ENCODE results near the gene SEC24B. TPM values are rescaled to one million over a fixed set of nuclear protein-coding genes. Genes with fewer than 3 reads are reported as not detected.

Gene SEC24B
- total RNA-seq, 2 donors from 2014 or later: 42.5 to 48.6 TPM

DNA sequence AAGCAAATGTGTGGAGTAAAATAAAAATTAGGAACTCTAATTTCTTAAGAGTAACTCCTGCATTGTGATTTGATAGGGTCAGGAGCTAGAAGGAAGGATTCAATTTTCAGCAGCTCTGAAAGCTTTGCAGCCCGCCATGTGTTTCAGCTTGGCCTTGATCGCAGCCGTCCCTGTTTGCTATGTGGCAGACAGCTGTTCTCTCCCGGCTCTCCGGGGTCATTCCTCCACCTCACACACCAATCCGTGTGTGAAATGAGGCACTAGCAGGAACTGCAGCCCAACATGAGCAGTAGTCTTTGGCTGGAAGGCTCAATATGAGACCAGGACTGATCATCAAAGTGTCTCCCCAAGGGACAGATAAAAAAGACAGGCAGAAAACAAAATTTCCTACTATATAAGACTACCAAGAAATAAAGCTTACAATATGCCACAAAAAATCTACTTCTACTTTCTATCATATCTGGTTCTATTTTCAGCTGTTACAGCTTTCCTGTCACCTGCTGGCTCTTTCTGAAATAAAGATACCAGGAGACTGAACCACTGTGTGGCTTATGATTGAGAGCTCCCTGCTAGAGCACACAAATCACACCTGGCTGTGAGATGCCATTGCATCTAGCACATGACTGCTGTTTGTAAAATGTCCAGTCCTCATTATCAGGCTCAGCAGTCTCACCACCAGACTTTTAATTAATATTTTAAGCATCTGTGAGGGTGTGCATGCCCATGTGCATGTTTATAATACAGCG lies 44.1 kb upstream of the SEC24B start:
- 40 to 82% methylated on average over 1 to 7 of the region's 7 CpGs for WGBS, 2 experiments (ENCODE audit: insufficient coverage in 1 of 2, insufficient read length in 1 of 2)
- peaks cover 24% of the 10 kb centered on the region for H3K4me1 Mint-ChIP-seq
- H3K27ac Mint-ChIP-seq: no peak overlapping the region
- Histone ChIP-seq H3K27ac (ENCODE audit: low read depth, low read length) (no peak overlapping the region), H3K27me3 (ENCODE audit: control insufficient read depth, insufficient read depth, low read length, poor library complexity, severe bottlenecking) (no peaks in the 10 kb centered on the region), H3K36me3 (ENCODE audit: control insufficient read depth, insufficient read depth, low read length) (no peaks in the 10 kb centered on the region), H3K9me3 (ENCODE audit: control insufficient read depth, low read length) (no peaks in the 10 kb centered on the region), H3K4me3 (ENCODE audit: low read length) (no peak overlapping the region), H3K4me1 (ENCODE audit: control insufficient read depth, insufficient read depth, low read length) (no peaks in the 10 kb centered on the region), H3K9ac (ENCODE audit: extremely low read depth, low read length, poor library complexity, severe bottlenecking) (no peak overlapping the region)
- TF ChIP-seq, protein P1, sequence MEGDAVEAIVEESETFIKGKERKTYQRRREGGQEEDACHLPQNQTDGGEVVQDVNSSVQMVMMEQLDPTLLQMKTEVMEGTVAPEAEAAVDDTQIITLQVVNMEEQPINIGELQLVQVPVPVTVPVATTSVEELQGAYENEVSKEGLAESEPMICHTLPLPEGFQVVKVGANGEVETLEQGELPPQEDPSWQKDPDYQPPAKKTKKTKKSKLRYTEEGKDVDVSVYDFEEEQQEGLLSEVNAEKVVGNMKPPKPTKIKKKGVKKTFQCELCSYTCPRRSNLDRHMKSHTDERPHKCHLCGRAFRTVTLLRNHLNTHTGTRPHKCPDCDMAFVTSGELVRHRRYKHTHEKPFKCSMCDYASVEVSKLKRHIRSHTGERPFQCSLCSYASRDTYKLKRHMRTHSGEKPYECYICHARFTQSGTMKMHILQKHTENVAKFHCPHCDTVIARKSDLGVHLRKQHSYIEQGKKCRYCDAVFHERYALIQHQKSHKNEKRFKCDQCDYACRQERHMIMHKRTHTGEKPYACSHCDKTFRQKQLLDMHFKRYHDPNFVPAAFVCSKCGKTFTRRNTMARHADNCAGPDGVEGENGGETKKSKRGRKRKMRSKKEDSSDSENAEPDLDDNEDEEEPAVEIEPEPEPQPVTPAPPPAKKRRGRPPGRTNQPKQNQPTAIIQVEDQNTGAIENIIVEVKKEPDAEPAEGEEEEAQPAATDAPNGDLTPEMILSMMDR (conservative IDR thresholded peaks at IDR 0.05): peak; percentile 30
- no peaks in the 10 kb centered on the region for H3K36me3 Mint-ChIP-seq (ENCODE audit: low read depth)
- no peaks in the 10 kb centered on the region for H3K9me3 Mint-ChIP-seq
- no peaks in the 10 kb centered on the region for H3K27me3 Mint-ChIP-seq (ENCODE audit: insufficient read depth)
- H3K4me3 Mint-ChIP-seq: no peak overlapping the region
- DNase-seq: peak; percentile 64

DNA sequence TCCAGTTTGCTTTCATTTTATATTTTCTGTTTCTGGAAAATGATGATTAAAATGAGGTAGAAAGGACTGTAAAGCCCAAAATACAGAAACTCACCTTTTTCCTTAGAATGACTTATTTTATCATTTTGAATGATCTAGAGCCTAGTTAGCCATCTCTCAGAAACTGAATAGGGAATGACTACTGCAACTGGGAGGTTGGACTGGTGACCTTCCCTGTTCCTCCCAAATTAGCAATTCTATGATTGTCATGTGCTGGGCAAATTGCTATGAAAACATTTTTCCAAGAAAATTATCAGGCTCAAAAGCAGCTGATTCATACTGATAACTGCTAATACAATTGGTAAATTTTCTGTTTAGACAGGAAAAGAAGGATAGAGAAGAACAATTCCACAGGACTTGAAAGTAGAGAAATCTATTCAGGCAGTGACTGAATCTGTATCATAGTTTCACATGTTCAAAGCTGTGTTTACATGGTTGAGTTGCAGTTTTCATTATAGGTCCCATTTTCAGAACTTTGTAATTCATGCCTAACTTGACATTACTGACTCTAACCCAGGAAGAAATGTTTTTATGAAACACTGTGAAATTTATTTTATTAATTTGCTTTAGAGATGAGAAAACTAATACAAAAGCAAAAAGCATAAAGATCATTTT lies 43.4 kb upstream of the SEC24B start:
- no peak overlapping the region for H3K27ac Mint-ChIP-seq
- H3K4me3 ChIP-seq (ENCODE audit: low read length): no peak overlapping the region
- no peaks in the 10 kb centered on the region for H3K27me3 Mint-ChIP-seq (ENCODE audit: insufficient read depth)
- no peak for DNase-seq
- H3K27ac ChIP-seq (ENCODE audit: low read depth, low read length): no peak overlapping the region
- TF ChIP-seq, protein P1 (conservative IDR thresholded peaks at IDR 0.05): no peak
- H3K4me3 Mint-ChIP-seq: no peak overlapping the region
- H3K36me3 Mint-ChIP-seq (ENCODE audit: low read depth): no peaks in the 10 kb centered on the region
- peaks cover 24% of the 10 kb centered on the region for H3K4me1 Mint-ChIP-seq
- H3K27me3 ChIP-seq (ENCODE audit: control insufficient read depth, insufficient read depth, low read length, poor library complexity, severe bottlenecking): no peaks in the 10 kb centered on the region
- H3K36me3 ChIP-seq (ENCODE audit: control insufficient read depth, insufficient read depth, low read length): no peaks in the 10 kb centered on the region
- no peaks in the 10 kb centered on the region for H3K9me3 ChIP-seq (ENCODE audit: control insufficient read depth, low read length)
- no peaks in the 10 kb centered on the region for H3K4me1 ChIP-seq (ENCODE audit: control insufficient read depth, insufficient read depth, low read length)
- H3K9me3 Mint-ChIP-seq: no peaks in the 10 kb centered on the region
- no peak overlapping the region for H3K9ac ChIP-seq (ENCODE audit: extremely low read depth, low read length, poor library complexity, severe bottlenecking)

DNA sequence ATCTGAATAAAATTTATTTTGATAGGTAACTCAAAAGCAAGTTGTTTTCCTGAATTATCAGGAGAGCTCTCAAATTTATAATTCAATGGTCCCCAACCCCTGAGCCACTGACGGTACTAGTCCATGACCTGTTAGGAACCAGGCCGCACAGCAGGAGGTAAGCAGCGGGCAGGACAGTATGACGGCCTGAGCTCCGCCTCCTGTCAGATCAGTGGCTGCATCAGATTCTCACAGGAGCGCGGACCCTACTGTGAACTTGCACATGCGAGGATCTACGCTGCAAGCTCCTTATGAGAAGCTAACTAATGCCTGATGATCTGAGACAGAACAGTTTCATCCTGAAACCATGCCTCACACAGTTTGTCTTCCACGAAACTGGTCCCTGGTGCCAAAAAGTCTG lies 37.9 kb upstream of the SEC24B start:
- Mint-ChIP-seq H3K36me3 (ENCODE audit: low read depth) (no peaks in the 10 kb centered on the region), H3K9me3 (no peaks in the 10 kb centered on the region), H3K27me3 (ENCODE audit: insufficient read depth) (peaks cover under 1% of the 10 kb centered on the region), H3K4me3 (no peak overlapping the region), H3K4me1 (no peaks in the 10 kb centered on the region), H3K27ac (no peak overlapping the region)
- no peak overlapping the region for H3K9ac ChIP-seq (ENCODE audit: extremely low read depth, low read length, poor library complexity, severe bottlenecking)
- H3K36me3 ChIP-seq (ENCODE audit: control insufficient read depth, insufficient read depth, low read length): no peaks in the 10 kb centered on the region
- WGBS, 2 experiments (ENCODE audit: insufficient coverage in 1 of 2, insufficient read length in 1 of 2): 45 to 59% methylated on average over 9 to 10 of the region's 10 CpGs
- TF ChIP-seq, protein P1 (conservative IDR thresholded peaks at IDR 0.05): no peak
- no peaks in the 10 kb centered on the region for H3K9me3 ChIP-seq (ENCODE audit: control insufficient read depth, low read length)
- peak; percentile 76 for DNase-seq
- H3K27ac ChIP-seq (ENCODE audit: low read depth, low read length): no peak overlapping the region
- no peak overlapping the region for H3K4me3 ChIP-seq (ENCODE audit: low read length)
- no peaks in the 10 kb centered on the region for H3K4me1 ChIP-seq (ENCODE audit: control insufficient read depth, insufficient read depth, low read length)
- H3K27me3 ChIP-seq (ENCODE audit: control insufficient read depth, insufficient read depth, low read length, poor library complexity, severe bottlenecking): no peaks in the 10 kb centered on the region

All from endodermal cell (in vitro differentiated cells).